Neural cell (in vitro differentiated cells): ENCODE data around the gene KLHL10.

Experiments used
- EP300 ChIP-seq: fragments of 450-650 bp; conservative IDR thresholded peaks from 2 replicates; pipeline ENCODE4 v1.6.1; 2014; ENCODE audit warnings: antibody characterized with exemption, mild to moderate bottlenecking, moderate library complexity; ENCODE audit not compliant: poor library complexity, severe bottlenecking
- TF ChIP-seq, protein P1 (sequence below): fragments of 450-650 bp; IDR thresholded peaks from 2 replicates; pipeline ENCODE4 v1.5.1; 2014; ENCODE audit warnings: antibody characterized with exemption, mild to moderate bottlenecking, moderate library complexity; ENCODE audit not compliant: poor library complexity, severe bottlenecking

DNA sequence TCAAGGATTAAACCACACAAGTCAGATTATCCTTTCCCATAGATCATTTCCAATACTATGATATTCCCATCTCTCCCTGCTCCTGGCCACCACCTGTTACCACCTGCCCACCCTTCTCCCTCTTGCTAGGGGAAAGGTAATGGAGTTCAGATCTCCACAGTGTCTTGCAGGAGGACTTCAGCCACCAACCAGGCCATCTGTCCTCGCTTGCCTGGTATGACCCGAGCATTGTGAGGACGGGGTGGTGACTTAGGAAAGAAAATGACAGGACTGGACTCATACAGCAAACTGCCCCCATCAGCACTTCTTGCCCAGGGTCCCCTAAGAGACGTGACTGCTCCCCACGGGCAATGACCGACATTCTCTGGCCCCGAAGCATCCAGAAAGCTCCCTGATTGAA is 14.0 kb upstream of the KLHL10 start:
- TF ChIP-seq, protein P1, sequence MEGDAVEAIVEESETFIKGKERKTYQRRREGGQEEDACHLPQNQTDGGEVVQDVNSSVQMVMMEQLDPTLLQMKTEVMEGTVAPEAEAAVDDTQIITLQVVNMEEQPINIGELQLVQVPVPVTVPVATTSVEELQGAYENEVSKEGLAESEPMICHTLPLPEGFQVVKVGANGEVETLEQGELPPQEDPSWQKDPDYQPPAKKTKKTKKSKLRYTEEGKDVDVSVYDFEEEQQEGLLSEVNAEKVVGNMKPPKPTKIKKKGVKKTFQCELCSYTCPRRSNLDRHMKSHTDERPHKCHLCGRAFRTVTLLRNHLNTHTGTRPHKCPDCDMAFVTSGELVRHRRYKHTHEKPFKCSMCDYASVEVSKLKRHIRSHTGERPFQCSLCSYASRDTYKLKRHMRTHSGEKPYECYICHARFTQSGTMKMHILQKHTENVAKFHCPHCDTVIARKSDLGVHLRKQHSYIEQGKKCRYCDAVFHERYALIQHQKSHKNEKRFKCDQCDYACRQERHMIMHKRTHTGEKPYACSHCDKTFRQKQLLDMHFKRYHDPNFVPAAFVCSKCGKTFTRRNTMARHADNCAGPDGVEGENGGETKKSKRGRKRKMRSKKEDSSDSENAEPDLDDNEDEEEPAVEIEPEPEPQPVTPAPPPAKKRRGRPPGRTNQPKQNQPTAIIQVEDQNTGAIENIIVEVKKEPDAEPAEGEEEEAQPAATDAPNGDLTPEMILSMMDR = no peak
- no peak for TF ChIP-seq EP300
